Measurements from ENCODE around the gene ZP3. TPM values are rescaled to one million over a fixed set of nuclear protein-coding genes. Genes with fewer than 3 reads are reported as not detected.
A peak's percentile ranks its signal among the peaks of the same experiment; 100 is the strongest.

The ZP3 gene
- total RNA-seq, result 1 to 10 TPM in 3 of 4 donors, not detected in 1; 1.4 to 2.1 (median 1.8) TPM
- 1 to 10 TPM; 1.4 to 4.8 (median 4.5) TPM for polyA plus RNA-seq

GRCh38 chr7:76424413-76425111, at the start of gene ZP3:
ZP3 (plus strand) TSS chr7:76424950; CDS start chr7:76424965, 15 bp downstream.
- WGBS, 2 donors, result 80 to 81% methylated on average over 10 of the region's 10 CpGs
- no peak for DNase-seq
- no peak within 1 kb of the TSS for H3K27ac ChIP-seq
- TF ChIP-seq, protein P1, sequence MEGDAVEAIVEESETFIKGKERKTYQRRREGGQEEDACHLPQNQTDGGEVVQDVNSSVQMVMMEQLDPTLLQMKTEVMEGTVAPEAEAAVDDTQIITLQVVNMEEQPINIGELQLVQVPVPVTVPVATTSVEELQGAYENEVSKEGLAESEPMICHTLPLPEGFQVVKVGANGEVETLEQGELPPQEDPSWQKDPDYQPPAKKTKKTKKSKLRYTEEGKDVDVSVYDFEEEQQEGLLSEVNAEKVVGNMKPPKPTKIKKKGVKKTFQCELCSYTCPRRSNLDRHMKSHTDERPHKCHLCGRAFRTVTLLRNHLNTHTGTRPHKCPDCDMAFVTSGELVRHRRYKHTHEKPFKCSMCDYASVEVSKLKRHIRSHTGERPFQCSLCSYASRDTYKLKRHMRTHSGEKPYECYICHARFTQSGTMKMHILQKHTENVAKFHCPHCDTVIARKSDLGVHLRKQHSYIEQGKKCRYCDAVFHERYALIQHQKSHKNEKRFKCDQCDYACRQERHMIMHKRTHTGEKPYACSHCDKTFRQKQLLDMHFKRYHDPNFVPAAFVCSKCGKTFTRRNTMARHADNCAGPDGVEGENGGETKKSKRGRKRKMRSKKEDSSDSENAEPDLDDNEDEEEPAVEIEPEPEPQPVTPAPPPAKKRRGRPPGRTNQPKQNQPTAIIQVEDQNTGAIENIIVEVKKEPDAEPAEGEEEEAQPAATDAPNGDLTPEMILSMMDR (IDR thresholded peaks at IDR 0.05), result no peak
- TF ChIP-seq POLR2AphosphoS5 (IDR thresholded peaks at IDR 0.05), result no peak
- no peaks in the 10 kb centered on the region for H3K36me3 ChIP-seq
- H3K4me1 ChIP-seq, result no peaks in the 10 kb centered on the region
- H3K27me3 ChIP-seq, result peaks cover 0 to 22% (median 0%) of the 10 kb centered on the region in 3 donors
- H3K4me3 ChIP-seq, result no peak within 1 kb of the TSS
- intact Hi-C loops (cut with DNase I), result no loop called here
- no peaks in the 10 kb centered on the region for H3K9me3 ChIP-seq

DNA sequence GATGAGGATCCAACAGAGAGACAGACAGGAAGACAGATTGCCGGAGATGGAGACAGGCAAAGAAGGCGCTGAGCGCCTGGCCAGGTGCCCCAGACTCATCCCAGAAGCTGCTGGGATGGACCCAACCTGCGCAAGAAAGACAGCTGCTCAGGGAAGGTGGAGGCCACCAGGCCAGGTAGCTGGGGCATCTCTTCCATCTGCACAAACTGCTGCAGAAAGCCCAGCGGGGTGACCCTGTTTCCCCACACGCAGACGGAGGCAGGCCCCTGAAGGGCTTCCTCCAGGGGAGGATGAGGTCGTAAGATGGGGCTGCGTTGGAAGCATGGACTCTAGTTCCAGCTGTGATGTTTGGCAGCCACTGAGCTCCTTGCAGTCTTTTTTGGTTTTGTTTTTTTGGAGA, 49.5 kb upstream of the ZP3 start:
- H3K9me3 ChIP-seq, result no peaks in the 10 kb centered on the region
- H3K27me3 ChIP-seq, result no peaks in the 10 kb centered on the region
- no peaks in the 10 kb centered on the region for H3K36me3 ChIP-seq
- WGBS, 2 donors, result 91% methylated on average over 9 of the region's 9 CpGs
- no peak for DNase-seq
- intact Hi-C loops (cut with DNase I), result no loop called here
- TF ChIP-seq EP300 (IDR thresholded peaks at IDR 0.05) (no peak), POLR2AphosphoS5 (IDR thresholded peaks at IDR 0.05) (no peak), POLR2A (IDR thresholded peaks at IDR 0.05) (no peak)
- TF ChIP-seq, protein P1 (IDR thresholded peaks at IDR 0.05), result no peak
- no peak overlapping the region for H3K4me3 ChIP-seq
- H3K4me1 ChIP-seq, result peaks cover 0 to 24% (median 18%) of the 10 kb centered on the region in 4 donors
- no peak overlapping the region for H3K27ac ChIP-seq

- WGBS, 2 donors, result 80% methylated on average over 9 of the region's 9 CpGs
- Histone ChIP-seq H3K36me3 (no peaks in the 10 kb centered on the region), H3K27ac (peak overlapping the region in 1 of 4 donors; percentile 34), H3K4me3 (no peak overlapping the region), H3K4me1 (peaks cover 0 to 29% (median 24%) of the 10 kb centered on the region in 4 donors), H3K27me3 (no peaks in the 10 kb centered on the region), H3K9me3 (no peaks in the 10 kb centered on the region)
- DNase-seq, result no peak
- intact Hi-C loops (cut with DNase I), result no loop called here
- TF ChIP-seq POLR2A (IDR thresholded peaks at IDR 0.05) (no peak), POLR2AphosphoS5 (IDR thresholded peaks at IDR 0.05) (no peak), EP300 (IDR thresholded peaks at IDR 0.05) (no peak)
- TF ChIP-seq, protein P1 (IDR thresholded peaks at IDR 0.05), result no peak
Measured at GRCh38 chr7:76377186-76377918, 47.4 kb upstream of the ZP3 start.

GRCh38 chr7:76380623-76380966, 44.2 kb upstream of the ZP3 start:
- TF ChIP-seq, protein P1 (IDR thresholded peaks at IDR 0.05), result no peak
- no peak for TF ChIP-seq EP300 (IDR thresholded peaks at IDR 0.05)
- no peak for TF ChIP-seq POLR2A (IDR thresholded peaks at IDR 0.05)
- no peak for TF ChIP-seq POLR2AphosphoS5 (IDR thresholded peaks at IDR 0.05)
- 80 to 81% methylated on average over 7 of the region's 7 CpGs for WGBS, 2 donors
- H3K4me3 ChIP-seq, result peak overlapping the region; percentile 16 to 48 (median 43)
- intact Hi-C loops (cut with DNase I), result no loop called here
- no peaks in the 10 kb centered on the region for H3K27me3 ChIP-seq
- no peaks in the 10 kb centered on the region for H3K36me3 ChIP-seq
- DNase-seq, result no peak
- no peaks in the 10 kb centered on the region for H3K9me3 ChIP-seq
- H3K4me1 ChIP-seq, result peaks cover 0 to 16% (median 13%) of the 10 kb centered on the region in 4 donors
- peak overlapping the region; percentile 87 to 92 (median 88) for H3K27ac ChIP-seq
